GM21737 (cell line): ENCODE data around the gene C20orf141.
A peak's percentile ranks its signal among the peaks of the same experiment; 100 is the strongest.

Experiments
- ATAC-seq: cut with Tn5 transposase; IDR thresholded peaks from one replicate; pipeline ENCODE4 v1.9.1; 2021; ENCODE audit warnings: mild to moderate bottlenecking, moderate library complexity; ENCODE audit not compliant: unreplicated experiment

C20orf141 gene

DNA sequence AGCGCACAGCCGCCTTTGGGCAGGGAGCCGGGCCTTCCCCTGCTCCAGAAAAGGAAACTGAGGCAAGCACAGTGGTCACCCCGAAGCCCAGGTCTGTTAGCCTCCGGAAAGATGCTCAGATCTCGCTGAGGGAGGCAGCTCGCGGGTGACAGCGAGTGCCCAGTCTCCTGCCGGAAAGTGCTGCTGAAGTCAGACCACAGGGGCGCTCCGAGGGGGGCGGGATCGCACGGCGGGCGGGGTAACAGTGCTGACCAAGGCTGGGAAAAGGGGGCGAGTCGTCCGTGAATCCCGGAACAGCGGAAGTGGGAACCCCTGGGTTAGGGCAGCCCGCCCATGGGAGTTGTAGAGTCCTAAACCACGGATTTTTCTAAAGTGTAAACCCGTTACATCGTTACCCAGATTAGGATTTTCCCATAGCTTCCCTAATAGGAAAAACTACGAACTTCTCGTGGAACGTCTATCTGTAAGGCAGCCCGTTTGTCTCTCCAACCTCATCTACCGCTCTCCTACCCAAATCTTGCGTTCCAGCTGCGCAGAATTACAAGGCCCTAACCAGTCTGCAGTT lies 26.3 kb downstream of the C20orf141 start:
- peak; percentile 32 for ATAC-seq

- no peak for ATAC-seq
Measured at GRCh38 chr20:2845607-2846006, 30.8 kb downstream of the C20orf141 start.

GRCh38 chr20:2846698-2847097 lies 31.9 kb downstream of the C20orf141 start:
- ATAC-seq, result no peak

- ATAC-seq, result no peak
Measured at GRCh38 chr20:2847802-2848201, 33.0 kb downstream of the C20orf141 start.

DNA sequence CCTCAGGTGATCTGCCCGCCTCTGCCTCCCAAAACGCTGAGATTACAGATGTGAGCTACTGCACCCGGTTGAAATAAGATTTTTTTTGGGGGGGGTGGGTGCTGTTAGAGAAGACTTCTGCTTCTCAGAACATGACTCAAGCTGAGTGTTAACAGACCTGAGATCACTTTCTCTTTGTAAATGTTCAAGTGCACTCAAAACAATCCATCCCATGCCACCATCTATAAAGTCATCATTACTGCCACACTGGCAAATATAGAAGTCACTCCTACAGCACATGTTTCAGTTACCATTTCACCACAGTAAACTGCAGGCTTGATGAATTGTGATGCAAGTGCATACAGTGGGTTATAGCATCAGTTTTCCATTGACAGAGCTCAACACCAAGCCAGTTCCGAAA lies 34.7 kb downstream of the C20orf141 start:
- no peak for ATAC-seq

DNA sequence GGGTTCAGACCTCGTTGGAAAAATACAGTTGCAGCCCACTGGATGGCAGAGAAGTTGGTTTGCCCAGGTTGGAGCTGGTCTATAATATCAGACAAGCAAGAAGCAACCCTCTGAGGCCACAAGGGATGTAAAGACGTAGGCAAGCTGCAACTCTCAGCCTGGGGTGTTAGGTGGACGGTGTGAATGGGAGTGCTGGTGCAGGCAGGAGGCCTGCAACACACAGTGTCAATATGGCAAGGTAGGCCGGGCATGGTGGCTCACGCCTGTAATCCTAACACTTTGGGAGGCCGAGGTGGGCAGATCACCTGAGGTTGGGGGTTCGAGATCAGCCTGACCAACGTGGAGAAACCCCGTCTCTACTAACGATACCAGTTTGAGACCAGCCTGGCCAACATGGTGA lies 36.3 kb downstream of the C20orf141 start:
- no peak for ATAC-seq

DNA sequence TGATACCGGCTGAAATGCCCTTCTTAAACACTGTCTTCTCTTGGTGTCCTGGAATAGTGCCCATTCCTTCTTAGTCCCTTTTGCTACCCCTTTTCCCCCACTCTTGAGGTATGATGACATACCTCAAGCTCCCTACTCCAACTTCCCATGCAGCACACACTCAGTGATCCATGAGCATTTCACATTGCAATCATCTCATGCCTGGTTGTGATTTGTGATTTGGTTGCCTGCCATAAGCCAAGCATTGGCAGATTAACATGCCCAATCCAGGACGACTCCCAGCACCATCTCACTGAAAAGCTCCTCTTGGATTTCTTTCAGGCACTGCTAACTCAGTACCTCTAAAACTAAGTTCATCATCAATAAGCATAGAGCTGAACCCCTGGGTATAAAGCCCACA lies 43.8 kb downstream of the C20orf141 start:
- ATAC-seq, result no peak

GRCh38 chr20:2859330-2860121 lies 44.7 kb downstream of the C20orf141 start:
- no peak for ATAC-seq

DNA sequence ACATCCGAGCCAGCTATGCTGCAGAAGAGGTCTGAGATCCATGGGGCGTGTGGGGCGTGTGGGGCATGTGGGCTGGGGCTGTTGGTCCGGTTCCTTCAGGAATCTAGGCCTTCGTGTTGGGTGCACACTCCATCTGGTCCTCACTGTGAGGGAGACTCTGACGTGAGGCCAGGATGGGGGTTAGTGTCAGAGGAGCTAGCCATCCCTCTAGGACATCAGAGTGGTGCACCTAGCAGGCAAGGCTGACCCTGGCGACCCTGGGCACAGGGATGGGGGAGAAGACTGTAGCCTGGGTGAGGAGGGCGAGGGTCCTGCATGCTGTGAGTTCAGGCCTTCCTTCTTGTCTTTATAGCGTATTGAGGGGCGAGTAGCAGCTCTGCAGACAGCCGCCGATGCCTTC lies 49.8 kb downstream of the C20orf141 start:
- ATAC-seq, result no peak

DNA sequence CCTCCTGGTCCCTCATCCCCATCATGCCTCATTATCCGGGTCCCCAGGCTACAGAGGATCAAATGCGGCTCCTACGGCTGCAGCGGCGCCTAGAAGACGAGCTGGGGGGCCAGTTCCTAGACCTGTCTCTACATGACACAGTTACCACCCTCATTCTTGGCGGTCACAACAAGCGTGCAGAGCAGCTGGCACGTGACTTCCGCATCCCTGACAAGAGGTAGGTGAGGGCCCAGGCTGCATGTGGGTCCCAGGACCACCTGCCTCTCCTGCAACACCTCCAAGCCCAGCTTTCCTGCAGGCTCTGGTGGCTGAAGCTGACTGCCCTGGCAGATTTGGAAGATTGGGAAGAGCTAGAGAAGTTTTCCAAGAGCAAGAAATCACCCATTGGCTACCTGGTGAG lies 50.3 kb downstream of the C20orf141 start:
- no peak for ATAC-seq
